22Rv1 (cell line): ENCODE measurements around the gene ZFP3.

Experiments
- ZFX ChIP-seq: fragments of 450-650 bp; IDR thresholded peaks from 2 replicates; pipeline ENCODE4 v1.6.1; 2017; ENCODE audit warnings: antibody characterized with exemption, borderline replicate concordance
- TF ChIP-seq, protein P1 (sequence below): fragments of 450-650 bp; IDR thresholded peaks from 2 replicates; pipeline ENCODE4 v1.5.1; 2017; ENCODE audit warnings: mild to moderate bottlenecking

DNA sequence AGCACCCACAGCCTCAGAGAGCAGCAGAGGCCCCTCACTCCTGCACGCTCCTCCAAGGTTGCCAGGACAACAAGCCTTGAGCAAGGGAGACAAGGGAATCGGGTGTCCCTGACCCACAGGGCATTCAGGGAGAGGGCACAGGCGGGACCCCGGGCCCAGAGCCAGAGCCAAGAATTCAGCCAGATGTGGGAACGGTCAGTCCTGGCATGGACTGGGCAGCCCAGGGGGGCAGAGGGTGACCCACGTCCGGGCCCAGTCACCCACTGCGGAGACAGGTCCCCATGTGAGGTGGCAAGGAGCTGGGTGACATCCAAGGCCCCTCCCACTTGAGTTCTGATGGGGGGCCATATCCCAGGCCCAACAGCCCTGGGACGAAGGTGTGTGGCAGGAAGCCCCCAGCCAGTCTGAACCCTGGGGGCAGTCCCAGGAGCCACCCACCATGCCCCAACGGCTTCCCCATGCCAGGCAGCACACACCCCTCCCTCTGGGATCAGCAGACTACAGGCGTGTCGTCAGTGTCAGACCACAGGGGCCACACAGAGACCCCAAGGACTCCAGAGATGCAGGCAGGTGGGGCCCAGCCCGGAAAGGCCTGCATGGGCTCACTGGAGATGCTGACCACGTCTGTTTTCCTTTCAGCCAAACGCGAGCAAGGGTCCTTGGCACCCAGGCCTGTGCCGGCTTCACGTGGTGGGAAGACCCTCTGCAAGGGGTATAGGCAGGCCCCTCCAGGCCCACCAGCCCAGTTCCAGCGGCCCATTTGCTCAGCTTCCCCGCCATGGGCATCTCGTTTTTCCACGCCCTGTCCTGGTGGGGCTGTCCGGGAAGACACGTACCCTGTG lies 60.6 kb downstream of the ZFP3 start:
- TF ChIP-seq, protein P1, sequence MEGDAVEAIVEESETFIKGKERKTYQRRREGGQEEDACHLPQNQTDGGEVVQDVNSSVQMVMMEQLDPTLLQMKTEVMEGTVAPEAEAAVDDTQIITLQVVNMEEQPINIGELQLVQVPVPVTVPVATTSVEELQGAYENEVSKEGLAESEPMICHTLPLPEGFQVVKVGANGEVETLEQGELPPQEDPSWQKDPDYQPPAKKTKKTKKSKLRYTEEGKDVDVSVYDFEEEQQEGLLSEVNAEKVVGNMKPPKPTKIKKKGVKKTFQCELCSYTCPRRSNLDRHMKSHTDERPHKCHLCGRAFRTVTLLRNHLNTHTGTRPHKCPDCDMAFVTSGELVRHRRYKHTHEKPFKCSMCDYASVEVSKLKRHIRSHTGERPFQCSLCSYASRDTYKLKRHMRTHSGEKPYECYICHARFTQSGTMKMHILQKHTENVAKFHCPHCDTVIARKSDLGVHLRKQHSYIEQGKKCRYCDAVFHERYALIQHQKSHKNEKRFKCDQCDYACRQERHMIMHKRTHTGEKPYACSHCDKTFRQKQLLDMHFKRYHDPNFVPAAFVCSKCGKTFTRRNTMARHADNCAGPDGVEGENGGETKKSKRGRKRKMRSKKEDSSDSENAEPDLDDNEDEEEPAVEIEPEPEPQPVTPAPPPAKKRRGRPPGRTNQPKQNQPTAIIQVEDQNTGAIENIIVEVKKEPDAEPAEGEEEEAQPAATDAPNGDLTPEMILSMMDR, result no peak
- no peak for TF ChIP-seq ZFX
